ENCODE data around the gene SLC37A3. TPM values are rescaled to one million over a fixed set of nuclear protein-coding genes. Genes with fewer than 3 reads are reported as not detected.

Gene SLC37A3
- total RNA-seq, 6 experiments from 2014 or later: 9.5 to 22.2 (median 13.6) TPM

DNA sequence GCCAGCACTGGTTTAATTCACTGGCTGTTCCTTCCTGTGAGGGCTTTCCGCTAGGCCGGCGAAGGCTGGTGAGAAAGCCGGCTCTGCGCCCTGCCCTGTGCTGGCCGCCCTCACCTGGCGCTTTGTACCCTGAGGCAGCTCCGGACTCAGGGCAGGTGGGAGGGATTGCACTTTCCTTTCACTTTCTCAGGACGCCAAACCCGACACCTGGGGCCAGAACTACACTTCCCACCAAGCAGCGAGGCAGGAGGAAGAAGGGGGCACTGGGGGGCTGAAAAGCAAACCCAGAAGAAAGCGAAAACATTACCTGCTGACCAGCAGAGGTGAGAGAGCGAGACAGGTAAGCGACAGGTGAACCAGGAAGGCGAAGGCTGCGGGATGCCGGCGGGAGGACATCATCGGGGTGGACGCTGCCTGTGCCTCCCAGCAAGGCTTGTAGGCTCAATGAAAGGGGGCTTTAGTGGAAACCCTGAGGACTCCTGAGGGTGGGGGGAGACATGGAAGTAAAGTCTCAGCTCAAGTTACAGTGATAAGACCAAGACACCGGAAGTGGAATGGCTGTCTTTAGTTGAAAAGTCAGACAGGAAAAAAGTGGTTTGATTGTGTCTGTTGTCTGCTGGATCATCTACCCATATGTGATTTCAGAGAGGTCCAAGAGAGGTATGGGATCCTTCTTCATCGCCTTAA, 5.7 kb upstream of the SLC37A3 start, which contains the start of gene RAB19:
TSS of gene RAB19 (plus strand) at position 181 of the 687 bp plus-strand sequence. CDS start 3,589 bp downstream, outside the sequence.
- no peak for TF ChIP-seq POLR2A (IDR thresholded peaks at IDR 0.05)
- TF ChIP-seq, protein P1, sequence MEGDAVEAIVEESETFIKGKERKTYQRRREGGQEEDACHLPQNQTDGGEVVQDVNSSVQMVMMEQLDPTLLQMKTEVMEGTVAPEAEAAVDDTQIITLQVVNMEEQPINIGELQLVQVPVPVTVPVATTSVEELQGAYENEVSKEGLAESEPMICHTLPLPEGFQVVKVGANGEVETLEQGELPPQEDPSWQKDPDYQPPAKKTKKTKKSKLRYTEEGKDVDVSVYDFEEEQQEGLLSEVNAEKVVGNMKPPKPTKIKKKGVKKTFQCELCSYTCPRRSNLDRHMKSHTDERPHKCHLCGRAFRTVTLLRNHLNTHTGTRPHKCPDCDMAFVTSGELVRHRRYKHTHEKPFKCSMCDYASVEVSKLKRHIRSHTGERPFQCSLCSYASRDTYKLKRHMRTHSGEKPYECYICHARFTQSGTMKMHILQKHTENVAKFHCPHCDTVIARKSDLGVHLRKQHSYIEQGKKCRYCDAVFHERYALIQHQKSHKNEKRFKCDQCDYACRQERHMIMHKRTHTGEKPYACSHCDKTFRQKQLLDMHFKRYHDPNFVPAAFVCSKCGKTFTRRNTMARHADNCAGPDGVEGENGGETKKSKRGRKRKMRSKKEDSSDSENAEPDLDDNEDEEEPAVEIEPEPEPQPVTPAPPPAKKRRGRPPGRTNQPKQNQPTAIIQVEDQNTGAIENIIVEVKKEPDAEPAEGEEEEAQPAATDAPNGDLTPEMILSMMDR (IDR thresholded peaks at IDR 0.05): no peak
- H3K4me3 ChIP-seq: peak within 1 kb of the TSS; percentile 46 to 56 (median 56)
- H3K4me1 ChIP-seq: no peaks in the 10 kb centered on the region
- 6% methylated on average over 16 of the region's 22 CpGs for WGBS (ENCODE audit: insufficient coverage, low coverage, low lambda C conversion rate, missing lambda C conversion rate)
- no peaks in the 10 kb centered on the region for H3K36me3 ChIP-seq
- DNase-seq: peak; percentile 58 to 66 (median 60)
- intact Hi-C loops (cut with DNase I): no loop called here
- peak; percentile 92 to 98 (median 93) for ATAC-seq
- no peaks in the 10 kb centered on the region for H3K27me3 ChIP-seq
- H3K9me3 ChIP-seq: no peaks in the 10 kb centered on the region
- H3K27ac ChIP-seq: no peak within 1 kb of the TSS

- H3K27me3 ChIP-seq: no peaks in the 10 kb centered on the region
- WGBS (ENCODE audit: insufficient coverage, low coverage, low lambda C conversion rate, missing lambda C conversion rate): 56% methylated on average over 2 of the region's 2 CpGs
- TF ChIP-seq POLR2A (IDR thresholded peaks at IDR 0.05): no peak
- TF ChIP-seq, protein P1 (IDR thresholded peaks at IDR 0.05): no peak
- no peak overlapping the region for H3K27ac ChIP-seq
- intact Hi-C loops (cut with DNase I): no loop called here
- H3K4me3 ChIP-seq: no peak overlapping the region
- H3K4me1 ChIP-seq: peaks cover 0 to 4% (median 0%) of the 10 kb centered on the region in 4 donors
- ATAC-seq (no peak), DNase-seq (no peak)
- no peaks in the 10 kb centered on the region for H3K9me3 ChIP-seq
- no peaks in the 10 kb centered on the region for H3K36me3 ChIP-seq
Measured at GRCh38 chr7:140402178-140402835, 4.0 kb upstream of the SLC37A3 start.

- ATAC-seq: no peak
- WGBS (ENCODE audit: insufficient coverage, low coverage, low lambda C conversion rate, missing lambda C conversion rate): 83% methylated on average over 3 of the region's 3 CpGs
- DNase-seq: no peak
- no peaks in the 10 kb centered on the region for H3K27me3 ChIP-seq
- H3K4me1 ChIP-seq: peaks cover 0 to 6% (median 0%) of the 10 kb centered on the region in 4 donors
- no peak overlapping the region for H3K4me3 ChIP-seq
- TF ChIP-seq POLR2A (IDR thresholded peaks at IDR 0.05): no peak
- TF ChIP-seq, protein P1 (IDR thresholded peaks at IDR 0.05): no peak
- intact Hi-C loops (cut with DNase I): no loop called here
- H3K27ac ChIP-seq: no peak overlapping the region
- H3K36me3 ChIP-seq: no peaks in the 10 kb centered on the region
- H3K9me3 ChIP-seq: no peaks in the 10 kb centered on the region
Measured at GRCh38 chr7:140400381-140400780, 2.1 kb upstream of the SLC37A3 start.

GRCh38 chr7:140398821-140399220, 491 bp upstream of the SLC37A3 start:
- intact Hi-C loops (cut with DNase I): no loop called here
- H3K36me3 ChIP-seq: no peaks in the 10 kb centered on the region
- H3K9me3 ChIP-seq: no peaks in the 10 kb centered on the region
- H3K27me3 ChIP-seq: no peaks in the 10 kb centered on the region
- H3K4me1 ChIP-seq: peaks cover 0 to 6% (median 0%) of the 10 kb centered on the region in 4 donors
- 44% methylated on average over 6 of the region's 10 CpGs for WGBS (ENCODE audit: insufficient coverage, low coverage, low lambda C conversion rate, missing lambda C conversion rate)
- peak overlapping the region in 1 of 3 donors; percentile 77 for H3K4me3 ChIP-seq
- TF ChIP-seq, protein P1 (IDR thresholded peaks at IDR 0.05): no peak
- TF ChIP-seq POLR2A (IDR thresholded peaks at IDR 0.05): no peak
- H3K27ac ChIP-seq: no peak overlapping the region
- ATAC-seq: no peak
- DNase-seq: no peak
